GM18507 (cell line): ENCODE results near the gene DIP2C.
"Not testable (repeated sequence)": the region's sequence is repeated elsewhere in the genome, so short reads cannot be mapped to it uniquely, and the experiment has no call there.

Source experiments
- DNase-seq: peaks from one replicate; pipeline ENCODE4 v3.0.0; 2011; ENCODE audit warnings: low read depth; ENCODE audit not compliant: insufficient read length; ENCODE audit errors: extremely low spot score
- FAIRE-seq: peaks from 2 replicates; lab custom pipeline; 2011; peaks lifted over from hg19 to GRCh38; lab: Jason Lieb, UNC

Gene DIP2C

GRCh38 chr10:663831-664251 is 25.6 kb downstream of the DIP2C start:
- FAIRE-seq (no peak), DNase-seq (no peak)

DNA sequence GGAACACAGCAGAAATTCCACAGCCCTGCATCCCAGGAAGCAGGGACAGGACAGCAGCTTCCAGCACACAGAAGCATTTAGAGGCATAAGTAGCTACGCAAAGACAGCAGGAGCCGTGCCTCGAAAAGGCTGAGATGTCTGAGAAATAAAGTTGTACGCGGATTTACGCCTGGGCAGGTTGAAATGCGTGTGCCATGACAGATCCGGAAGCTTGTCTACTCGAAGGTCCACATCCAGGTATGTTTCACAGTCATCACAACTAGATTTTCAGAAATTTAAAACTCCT is 26.1 kb downstream of the DIP2C start:
- DNase-seq = no peak
- no peak for FAIRE-seq

DNA sequence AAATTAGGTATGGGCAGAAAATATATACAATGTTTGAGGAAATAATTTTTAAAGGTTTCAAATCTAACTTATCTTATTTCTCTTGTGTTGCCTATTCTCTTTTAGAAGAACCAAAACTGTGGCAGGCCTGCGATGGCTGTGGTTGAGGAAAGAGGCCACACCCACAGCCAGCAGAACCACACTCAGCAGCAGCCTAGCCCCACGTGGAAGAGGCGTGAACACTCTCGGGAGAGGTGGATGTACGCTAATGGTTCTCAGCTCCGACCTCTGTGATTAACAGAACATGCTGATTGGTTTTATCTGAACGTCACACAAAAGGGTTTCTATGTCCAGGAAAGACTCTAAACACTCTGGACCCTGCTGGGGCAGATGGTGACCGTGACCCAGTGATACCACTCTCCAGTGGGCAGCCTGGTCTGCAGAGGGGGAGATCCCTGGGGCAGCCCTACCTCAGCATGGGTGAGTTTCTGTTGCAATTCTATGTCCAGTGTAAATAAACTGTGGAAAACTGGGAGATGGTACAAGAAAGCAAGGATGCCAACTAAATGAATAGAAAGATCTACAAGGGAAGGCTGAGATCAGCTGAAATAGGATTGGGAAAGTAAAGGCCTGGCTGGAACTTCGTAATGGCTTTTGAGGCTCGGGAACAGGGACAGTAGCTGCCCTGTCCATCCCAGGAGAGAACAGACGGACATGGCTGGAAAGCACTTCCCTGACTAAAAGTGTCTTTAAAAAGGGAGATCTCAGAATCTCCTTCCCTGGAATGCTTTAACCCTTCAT is 26.6 kb downstream of the DIP2C start:
- DNase-seq = no peak
- FAIRE-seq = no peak

GRCh38 chr10:662223-662605 is 27.3 kb downstream of the DIP2C start:
- FAIRE-seq (no peak), DNase-seq (no peak)

GRCh38 chr10:661597-662222 is 27.8 kb downstream of the DIP2C start:
- no peak for DNase-seq
- no peak for FAIRE-seq

GRCh38 chr10:660970-661596 is 28.4 kb downstream of the DIP2C start:
- no peak for DNase-seq
- no peak for FAIRE-seq

- FAIRE-seq (no peak), DNase-seq (no peak)
These were observed 29.0 kb downstream of the DIP2C start for GRCh38 chr10:660413-660969.

DNA sequence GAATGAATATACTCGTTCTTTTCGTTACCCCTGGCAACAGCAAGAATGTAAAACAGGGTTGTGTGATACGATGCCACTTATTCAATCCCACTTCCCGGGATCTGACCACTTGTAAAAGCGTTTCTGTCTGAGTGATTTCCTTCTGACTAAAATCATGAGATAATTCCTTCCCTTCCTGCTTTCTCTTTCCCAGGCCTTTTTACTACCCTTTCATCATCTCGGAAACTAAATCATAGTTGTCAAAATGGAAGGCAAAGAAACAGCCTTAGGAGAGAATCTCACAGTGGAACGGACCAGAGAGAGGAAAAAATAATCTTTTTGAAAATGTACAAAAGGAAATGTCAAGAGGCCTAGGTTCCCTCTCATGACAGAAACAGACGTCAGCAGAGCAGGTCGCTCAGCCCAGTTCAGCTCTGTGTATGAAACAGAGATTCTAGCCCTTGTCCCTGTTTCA is 29.8 kb downstream of the DIP2C start:
- FAIRE-seq (no peak), DNase-seq (no peak)

GRCh38 chr10:657816-658350 is 31.6 kb downstream of the DIP2C start:
- not testable (repeated sequence) for FAIRE-seq, DNase-seq

DNA sequence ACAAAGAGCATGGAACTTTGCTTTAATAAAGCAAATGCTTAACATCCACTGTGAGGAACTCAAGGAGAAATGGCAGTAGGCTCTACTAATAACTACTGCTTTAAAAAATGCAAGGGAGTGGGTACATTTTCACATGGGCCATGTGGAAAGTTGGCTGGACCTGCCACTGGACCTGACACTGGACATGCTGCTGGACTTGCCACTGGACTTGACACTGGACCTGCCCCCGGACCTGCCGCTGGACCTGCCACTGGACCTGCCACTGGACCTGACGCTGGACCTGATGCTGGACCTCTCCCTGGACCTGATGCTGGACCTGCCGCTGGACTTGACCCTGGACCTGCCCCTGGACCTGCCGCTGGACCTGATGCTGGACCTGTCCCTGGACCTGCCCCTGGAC is 32.6 kb downstream of the DIP2C start:
- DNase-seq (no peak), FAIRE-seq (no peak)

DNA sequence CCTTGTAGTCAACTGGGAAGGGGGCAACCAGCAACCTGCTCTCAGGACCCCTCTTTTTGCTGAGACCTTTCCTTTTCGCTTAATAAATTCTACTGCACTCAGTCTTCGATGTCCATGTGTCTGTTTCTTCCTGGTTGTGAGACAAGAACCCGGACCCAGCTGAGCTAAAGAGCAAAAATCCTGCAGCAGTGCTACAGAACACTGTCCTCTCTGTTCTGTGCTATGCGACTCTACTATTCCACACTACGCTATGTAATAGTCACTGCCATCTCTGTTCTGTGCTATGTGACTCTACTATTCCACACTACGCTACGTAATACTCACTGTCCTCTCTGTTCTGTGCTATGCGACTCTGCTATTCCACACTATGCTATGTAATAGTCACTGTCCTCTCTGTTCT is 34.3 kb downstream of the DIP2C start:
- no peak for DNase-seq
- FAIRE-seq = no peak

- FAIRE-seq = no peak
- DNase-seq = no peak
These were observed 34.8 kb downstream of the DIP2C start for GRCh38 chr10:654647-654996.

GRCh38 chr10:653991-654646 is 35.3 kb downstream of the DIP2C start:
- DNase-seq (no peak), FAIRE-seq (no peak)

GRCh38 chr10:652832-653459 is 36.5 kb downstream of the DIP2C start:
- not testable (repeated sequence) for FAIRE-seq, DNase-seq

- FAIRE-seq (no peak), DNase-seq (no peak)
These were observed 37.2 kb downstream of the DIP2C start for GRCh38 chr10:652233-652632.

GRCh38 chr10:651692-652091 is 37.8 kb downstream of the DIP2C start:
- no peak for DNase-seq
- no peak for FAIRE-seq

DNA sequence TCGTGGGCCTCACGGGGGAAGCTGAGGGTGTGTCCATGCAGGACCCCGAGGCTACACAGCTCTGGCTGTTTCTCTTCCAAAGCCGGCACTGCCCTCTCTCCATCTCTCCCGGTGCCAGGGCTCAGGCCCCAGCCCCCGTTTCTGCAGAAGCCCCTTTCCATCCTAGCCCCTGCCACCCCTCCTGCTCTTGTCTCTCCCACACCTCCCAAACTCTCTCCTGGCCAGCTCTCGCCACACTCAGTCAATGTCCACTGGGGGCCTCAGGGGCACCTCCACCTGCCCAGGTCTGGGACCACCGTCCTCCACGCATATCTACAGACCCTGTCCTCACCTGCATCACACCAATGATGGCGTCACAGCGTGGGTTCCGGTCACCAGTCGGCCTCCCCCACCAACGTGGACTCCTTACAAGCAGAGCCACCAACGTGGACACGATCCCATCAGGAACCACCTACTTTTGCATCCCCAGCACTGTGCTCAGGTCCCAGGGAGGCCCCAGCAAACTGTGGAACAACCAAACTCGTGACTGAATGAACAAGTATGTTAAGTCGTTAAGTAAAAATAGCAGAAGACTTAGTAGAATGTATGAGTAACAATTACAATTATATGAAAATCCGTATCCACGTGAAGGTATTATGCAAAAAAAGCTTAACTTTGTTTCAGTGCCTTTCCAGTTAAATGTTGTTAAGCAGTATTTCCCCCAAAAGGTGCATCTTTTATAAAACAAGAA is 38.4 kb downstream of the DIP2C start:
- no peak for DNase-seq
- no peak for FAIRE-seq

DNA sequence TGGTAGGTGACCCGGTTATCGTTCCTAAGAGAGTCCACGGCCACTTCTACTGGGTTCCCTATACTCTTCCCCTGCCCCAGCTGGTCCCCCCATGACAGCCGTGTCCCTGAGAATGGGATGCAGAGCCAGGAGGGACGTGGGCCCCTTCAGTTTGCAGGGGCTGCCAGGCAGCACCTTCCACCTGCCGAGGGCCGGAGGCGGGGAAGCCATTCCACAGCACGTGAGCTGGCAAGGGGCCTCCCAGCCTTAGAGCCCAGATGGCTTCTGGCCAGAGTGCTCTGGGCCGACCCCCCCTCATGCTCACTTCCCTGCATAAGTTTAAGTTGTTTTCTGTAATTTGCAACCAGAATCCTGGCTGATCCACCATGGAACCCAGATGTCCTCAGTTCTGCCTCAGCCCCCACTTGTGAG is 39.0 kb downstream of the DIP2C start:
- DNase-seq (no peak), FAIRE-seq (no peak)
